ENCODE measurements around the gene FAM193B. TPM values are rescaled to one million over a fixed set of nuclear protein-coding genes. Genes with fewer than 3 reads are reported as not detected.

The FAM193B gene
- total RNA-seq, 4 donors from 2014 or later = 57.0 to 128 (median 69.7) TPM

GRCh38 chr5:177493795-177494345 is 60.5 kb downstream of the FAM193B start:
- intact Hi-C loops (cut with DNase I; ENCODE audit: low total_unique reads) = no loop called here
- no peak for DNase-seq (ENCODE audit: low spot score in 2 of 2)
- H3K4me3 ChIP-seq (ENCODE audit: low read depth, poor library complexity, severe bottlenecking) = no peak overlapping the region
- WGBS, 2 donors = 92 to 96% methylated on average over 5 of the region's 5 CpGs
- TF ChIP-seq, protein P1, sequence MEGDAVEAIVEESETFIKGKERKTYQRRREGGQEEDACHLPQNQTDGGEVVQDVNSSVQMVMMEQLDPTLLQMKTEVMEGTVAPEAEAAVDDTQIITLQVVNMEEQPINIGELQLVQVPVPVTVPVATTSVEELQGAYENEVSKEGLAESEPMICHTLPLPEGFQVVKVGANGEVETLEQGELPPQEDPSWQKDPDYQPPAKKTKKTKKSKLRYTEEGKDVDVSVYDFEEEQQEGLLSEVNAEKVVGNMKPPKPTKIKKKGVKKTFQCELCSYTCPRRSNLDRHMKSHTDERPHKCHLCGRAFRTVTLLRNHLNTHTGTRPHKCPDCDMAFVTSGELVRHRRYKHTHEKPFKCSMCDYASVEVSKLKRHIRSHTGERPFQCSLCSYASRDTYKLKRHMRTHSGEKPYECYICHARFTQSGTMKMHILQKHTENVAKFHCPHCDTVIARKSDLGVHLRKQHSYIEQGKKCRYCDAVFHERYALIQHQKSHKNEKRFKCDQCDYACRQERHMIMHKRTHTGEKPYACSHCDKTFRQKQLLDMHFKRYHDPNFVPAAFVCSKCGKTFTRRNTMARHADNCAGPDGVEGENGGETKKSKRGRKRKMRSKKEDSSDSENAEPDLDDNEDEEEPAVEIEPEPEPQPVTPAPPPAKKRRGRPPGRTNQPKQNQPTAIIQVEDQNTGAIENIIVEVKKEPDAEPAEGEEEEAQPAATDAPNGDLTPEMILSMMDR (IDR thresholded peaks at IDR 0.05) = no peak
- no peak for TF ChIP-seq POLR2A (IDR thresholded peaks at IDR 0.05)

DNA sequence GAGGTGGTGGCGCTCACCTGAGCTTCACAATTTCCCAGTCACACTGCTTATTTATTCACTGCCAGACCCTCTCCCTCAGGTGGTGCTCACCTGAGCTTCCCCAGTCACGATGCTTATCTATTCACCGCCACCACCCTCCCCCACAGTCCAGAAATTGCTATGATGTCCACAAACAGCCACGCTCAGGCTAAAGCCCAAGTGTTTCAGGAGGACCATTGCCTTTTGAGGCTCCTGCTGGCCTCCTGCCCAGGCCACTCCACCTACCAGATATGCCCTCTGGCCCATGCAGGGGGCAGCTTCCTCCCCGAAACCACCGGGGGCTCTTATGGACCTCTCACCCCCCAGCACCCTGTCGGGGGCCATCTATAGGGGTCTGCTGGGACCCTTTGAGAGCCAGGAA is 61.5 kb downstream of the FAM193B start:
- no peak for TF ChIP-seq POLR2A (IDR thresholded peaks at IDR 0.05)
- TF ChIP-seq, protein P1 (IDR thresholded peaks at IDR 0.05) = no peak
- 95 to 96% methylated on average over 7 of the region's 7 CpGs for WGBS, 2 donors
- DNase-seq (ENCODE audit: low spot score in 2 of 2) = no peak
- H3K4me3 ChIP-seq (ENCODE audit: low read depth, poor library complexity, severe bottlenecking) = no peak overlapping the region
- intact Hi-C loops (cut with DNase I; ENCODE audit: low total_unique reads) = no loop called here

GRCh38 chr5:177491983-177492746 is 62.2 kb downstream of the FAM193B start:
- 93 to 94% methylated on average over 52 to 54 of the region's 54 CpGs for WGBS, 2 donors
- TF ChIP-seq, protein P1 (IDR thresholded peaks at IDR 0.05) = no peak
- no peak for TF ChIP-seq POLR2A (IDR thresholded peaks at IDR 0.05)
- intact Hi-C loops (cut with DNase I; ENCODE audit: low total_unique reads) = no loop called here
- no peak for DNase-seq (ENCODE audit: low spot score in 2 of 2)
- no peak overlapping the region for H3K4me3 ChIP-seq (ENCODE audit: low read depth, poor library complexity, severe bottlenecking)

DNA sequence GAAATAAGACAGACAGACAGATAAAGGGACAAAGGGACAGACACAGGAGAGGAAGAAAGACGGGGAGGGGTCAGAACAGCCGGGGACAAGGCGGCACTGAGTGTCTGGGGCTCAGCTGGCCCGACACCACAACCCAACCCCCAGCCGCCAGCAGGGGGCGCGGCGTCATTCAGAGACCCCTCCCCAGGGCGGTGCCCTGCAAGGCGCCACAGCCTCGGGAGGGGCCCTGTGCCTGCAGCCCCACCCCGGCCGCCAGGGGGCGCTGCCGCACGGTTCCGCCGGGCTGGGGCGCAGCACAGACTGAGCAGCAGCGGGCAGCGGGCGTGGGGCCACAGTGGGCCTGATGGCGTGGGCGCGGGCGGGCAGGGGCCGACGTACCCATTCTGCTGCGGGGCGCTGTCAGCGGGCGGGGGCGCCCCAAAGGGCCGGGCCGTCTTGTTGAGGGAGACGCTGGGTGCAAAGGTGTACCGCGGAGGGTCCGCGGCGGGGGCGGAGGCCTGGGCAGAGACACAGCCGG is 62.9 kb downstream of the FAM193B start:
- no peak for DNase-seq (ENCODE audit: low spot score in 2 of 2)
- 75 to 84% methylated on average over 21 to 33 of the region's 43 CpGs for WGBS, 2 donors

DNA sequence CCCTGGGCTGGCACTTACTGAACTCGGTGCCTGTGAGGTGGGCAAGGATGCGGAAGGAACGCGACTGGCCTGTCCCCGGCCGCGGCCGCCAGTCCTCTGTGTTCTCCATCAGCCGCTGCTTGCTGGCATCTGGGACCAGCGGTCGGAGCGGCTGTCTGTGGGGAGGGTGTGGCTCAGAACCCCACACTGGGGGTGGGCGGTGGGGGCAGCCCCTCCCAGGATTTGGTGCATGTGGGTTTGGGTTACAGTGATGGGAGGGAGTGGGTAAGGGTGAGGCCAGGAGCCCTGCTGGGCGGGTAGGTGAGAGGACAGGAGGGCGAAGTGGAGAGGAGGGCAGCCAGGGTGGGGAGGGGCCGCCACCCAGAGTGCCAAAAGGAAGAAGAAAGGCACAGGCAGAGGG is 63.4 kb downstream of the FAM193B start:
- intact Hi-C loops (cut with DNase I; ENCODE audit: low total_unique reads) = no loop called here
- WGBS, 2 donors = 68 to 87% methylated on average over 16 of the region's 16 CpGs
- no peak overlapping the region for H3K4me3 ChIP-seq (ENCODE audit: low read depth, poor library complexity, severe bottlenecking)
- no peak for DNase-seq (ENCODE audit: low spot score in 2 of 2)
- TF ChIP-seq POLR2A (IDR thresholded peaks at IDR 0.05) = no peak
- TF ChIP-seq, protein P1 (IDR thresholded peaks at IDR 0.05) = no peak

More for the DNA sequence above, 62.9 kb downstream of the FAM193B start:
- TF ChIP-seq POLR2A (IDR thresholded peaks at IDR 0.05) = no peak
- TF ChIP-seq, protein P1 (IDR thresholded peaks at IDR 0.05) = no peak
- H3K4me3 ChIP-seq (ENCODE audit: low read depth, poor library complexity, severe bottlenecking) = no peak overlapping the region
- intact Hi-C loops (cut with DNase I; ENCODE audit: low total_unique reads) = no loop called here

Data from lower leg skin (tissue), 4 donors.